HG02610 (cell line): ENCODE data around the gene ITIH3.

Source experiments
- ATAC-seq: cut with Tn5 transposase; IDR thresholded peaks from one replicate; pipeline ENCODE4 v1.9.1; 2021; ENCODE audit warnings: mild to moderate bottlenecking, moderate library complexity; ENCODE audit not compliant: unreplicated experiment

Gene ITIH3

GRCh38 chr3:52843108-52843865 lies 48.7 kb downstream of the ITIH3 start:
- no peak for ATAC-seq

- ATAC-seq = no peak
These were observed 49.3 kb downstream of the ITIH3 start for GRCh38 chr3:52843881-52844280.

- no peak for ATAC-seq
These were observed 49.8 kb downstream of the ITIH3 start for GRCh38 chr3:52844290-52844975.

- no peak for ATAC-seq
These were observed 50.6 kb downstream of the ITIH3 start for GRCh38 chr3:52845157-52845556.

GRCh38 chr3:52845691-52846431 lies 51.3 kb downstream of the ITIH3 start:
- no peak for ATAC-seq

- ATAC-seq = no peak
These were observed 51.9 kb downstream of the ITIH3 start for GRCh38 chr3:52846432-52846965.

GRCh38 chr3:52847241-52847640 lies 52.6 kb downstream of the ITIH3 start:
- ATAC-seq = no peak

GRCh38 chr3:52847726-52848125 lies 53.1 kb downstream of the ITIH3 start:
- ATAC-seq = no peak

- no peak for ATAC-seq
These were observed 54.0 kb downstream of the ITIH3 start for GRCh38 chr3:52848617-52849016.

GRCh38 chr3:52849656-52850055 lies 55.1 kb downstream of the ITIH3 start:
- no peak for ATAC-seq

GRCh38 chr3:52851348-52851747 lies 56.8 kb downstream of the ITIH3 start:
- ATAC-seq = no peak

- no peak for ATAC-seq
These were observed 57.8 kb downstream of the ITIH3 start for GRCh38 chr3:52852419-52852818.

- no peak for ATAC-seq
These were observed 59.4 kb downstream of the ITIH3 start for GRCh38 chr3:52854013-52854412.

GRCh38 chr3:52856666-52857065 lies 62.1 kb downstream of the ITIH3 start:
- ATAC-seq = peak; percentile 80

GRCh38 chr3:52857133-52857532 lies 62.5 kb downstream of the ITIH3 start:
- no peak for ATAC-seq

- ATAC-seq = no peak
These were observed 63.3 kb downstream of the ITIH3 start for GRCh38 chr3:52857864-52858263.
